CD14-positive monocyte (primary cell): Measurements from ENCODE around the gene NFE2L1. TPM values are rescaled to one million over a fixed set of nuclear protein-coding genes. Genes with fewer than 3 reads are reported as not detected.

Source experiments
- DNase-seq, 3 donors: peaks; one replicate each; pipeline ENCODE4 v3.0.0-alpha.2; 2011 to 2022
- H2AFZ ChIP-seq: 2 replicates; pipeline ENCODE4 v1.6.0; 2012; ENCODE audit warnings: mild to moderate bottlenecking, low read depth, low read length, inconsistent platforms; ENCODE audit not compliant: insufficient read depth, poor library complexity, severe bottlenecking
- H3K27ac ChIP-seq, 2 donors: 1 replicate in 1 of 2; 2 replicates in 1 of 2; pipeline ENCODE4 v1.5.1; 2012 to 2013; ENCODE audit warnings: low read length in 2 of 2, control low read depth in 1 of 2, inconsistent platforms in 1 of 2, low read depth in 1 of 2, mild to moderate bottlenecking in 1 of 2
- H3K27me3 ChIP-seq, 2 donors: one replicate each; pipeline versions ENCODE4 v1.6.0 to v1.6.1; 2011 to 2013; ENCODE audit warnings: low read length in 2 of 2; ENCODE audit not compliant: control insufficient read depth in 2 of 2, insufficient read depth in 2 of 2
- H3K36me3 ChIP-seq, 2 donors: replicated peaks in 1 of 2; 1 replicate in 1 of 2; 2 replicates in 1 of 2; pipeline versions ENCODE4 v1.5.1 to v1.6.1; 2012 to 2013; ENCODE audit warnings: low read length in 2 of 2, control low read depth in 1 of 2, inconsistent platforms in 1 of 2, mild to moderate bottlenecking in 1 of 2; ENCODE audit not compliant: insufficient read depth in 2 of 2, control insufficient read depth in 1 of 2
- H3K4me1 ChIP-seq, 2 donors: 1 replicate in 1 of 2; 2 replicates in 1 of 2; pipeline versions ENCODE4 v1.5.1 to v1.6.1; 2012 to 2013; ENCODE audit warnings: low read length in 2 of 2, control low read depth in 1 of 2, inconsistent platforms in 1 of 2, mild to moderate bottlenecking in 1 of 2, moderate library complexity in 1 of 2; ENCODE audit not compliant: insufficient read depth in 2 of 2, control insufficient read depth in 1 of 2
- H3K4me2 ChIP-seq: replicated peaks from 2 replicates; pipeline ENCODE3; 2012; ENCODE audit warnings: low read length, moderate library complexity, mild to moderate bottlenecking; ENCODE audit not compliant: poor library complexity, severe bottlenecking; ENCODE audit errors: extremely low read depth
- H3K4me3 ChIP-seq, 3 experiments: fragments of 200-600 bp in 1 of 3; sonication (generic) in 1 of 3; replicated peaks in 1 of 3; 1 replicate in 2 of 3; 2 replicates in 1 of 3; pipeline ENCODE4 v1.5.1; 2011 to 2013; ENCODE audit warnings: low read length in 3 of 3, mild to moderate bottlenecking in 3 of 3, control low read depth in 2 of 3, low read depth in 2 of 3, inconsistent platforms in 1 of 3, moderate library complexity in 1 of 3
- H3K79me2 ChIP-seq: 2 replicates; pipeline ENCODE4 v1.6.0; 2012; ENCODE audit warnings: mild to moderate bottlenecking, control low read depth, inconsistent platforms, low read length, moderate library complexity; ENCODE audit not compliant: insufficient read depth
- H3K9ac ChIP-seq: 2 replicates; pipeline ENCODE4 v1.6.0; 2017; ENCODE audit warnings: low read length, mild to moderate bottlenecking; ENCODE audit not compliant: insufficient read depth, poor library complexity, severe bottlenecking
- H3K9me3 ChIP-seq, 2 donors: replicated peaks in 1 of 2; 1 replicate in 1 of 2; 2 replicates in 1 of 2; pipeline versions ENCODE4 v1.5.1 to v1.6.1; 2012 to 2013; ENCODE audit warnings: low read length in 2 of 2, control low read depth in 1 of 2; ENCODE audit not compliant: control insufficient read depth in 1 of 2, insufficient read depth in 1 of 2
- H4K20me1 ChIP-seq: 2 replicates; pipeline ENCODE4 v1.6.0; 2012; ENCODE audit warnings: mild to moderate bottlenecking, low read length, control low read depth, moderate library complexity; ENCODE audit not compliant: insufficient read depth
- H3K27ac Mint-ChIP-seq, 7 donors: one replicate each; pipeline ENCODE4 v1.8.0; 2020; ENCODE audit warnings: mild to moderate bottlenecking in 7 of 7, mixed read lengths in 7 of 7, moderate library complexity in 6 of 7, inconsistent platforms in 2 of 7
- H3K27me3 Mint-ChIP-seq, 3 donors: one replicate each; pipeline ENCODE4 v1.8.0; 2021 to 2022; ENCODE audit warnings: low read depth in 3 of 3, mild to moderate bottlenecking in 3 of 3, mixed read lengths in 3 of 3, moderate library complexity in 3 of 3, inconsistent platforms in 1 of 3
- H3K36me3 Mint-ChIP-seq, 2 donors: one replicate each; pipeline ENCODE4 v1.8.0; 2020; ENCODE audit warnings: mixed read lengths in 2 of 2, inconsistent platforms in 1 of 2, mild to moderate bottlenecking in 1 of 2
- H3K4me1 Mint-ChIP-seq: one replicate; pipeline ENCODE4 v1.8.0; 2020; ENCODE audit warnings: mild to moderate bottlenecking, mixed read lengths
- H3K4me3 Mint-ChIP-seq, 2 donors: one replicate each; pipeline ENCODE4 v1.8.0; 2020; ENCODE audit warnings: mild to moderate bottlenecking in 2 of 2, mixed read lengths in 2 of 2, moderate library complexity in 1 of 2
- H3K9me3 Mint-ChIP-seq, 7 donors: one replicate each; pipeline ENCODE4 v1.8.0; 2020 to 2022; ENCODE audit warnings: mixed read lengths in 7 of 7, mild to moderate bottlenecking in 6 of 7, moderate library complexity in 6 of 7, inconsistent platforms in 2 of 7
- WGBS: methylation state at CpG from one replicate; pipeline ENCODE4 v1.1.5; 2013; ENCODE audit warnings: missing lambda C conversion rate; ENCODE audit not compliant: insufficient coverage; 5-methylcytosine and 5-hydroxymethylcytosine counted together
- intact Hi-C, 2 donors: fragments of 100-400 bp; cut with micrococcal nuclease; formaldehyde crosslinking; loops; one replicate each; pipeline versions ENCODE4 v1.15.0 to v1.15.1; 2023
- polyA plus RNA-seq, 3 donors: library from polyadenylated mRNA; depleted of rRNA in 1 of 3; unstranded in 2 of 3; stranded (reverse) in 1 of 3; fragments of 300-500 nt in 2 of 3; fragments of >200 nt in 1 of 3; fragmentation: Illumina TruSeq in 2 of 3; gene quantifications; 1 replicate in 2 of 3; 2 replicates in 1 of 3; pipeline ENCODE4 v1.2.3, GENCODE V29; 2012 to 2021
- TF ChIP-seq, protein P1 (sequence below): fragments of 200-600 bp; IDR thresholded peaks from one replicate; pipeline ENCODE4 v1.8.0; 2022; ENCODE audit warnings: antibody characterized with exemption, mild to moderate bottlenecking

NFE2L1 gene
- polyA plus RNA-seq, 3 donors = 2.8 to 27.0 (median 7.1) TPM

DNA sequence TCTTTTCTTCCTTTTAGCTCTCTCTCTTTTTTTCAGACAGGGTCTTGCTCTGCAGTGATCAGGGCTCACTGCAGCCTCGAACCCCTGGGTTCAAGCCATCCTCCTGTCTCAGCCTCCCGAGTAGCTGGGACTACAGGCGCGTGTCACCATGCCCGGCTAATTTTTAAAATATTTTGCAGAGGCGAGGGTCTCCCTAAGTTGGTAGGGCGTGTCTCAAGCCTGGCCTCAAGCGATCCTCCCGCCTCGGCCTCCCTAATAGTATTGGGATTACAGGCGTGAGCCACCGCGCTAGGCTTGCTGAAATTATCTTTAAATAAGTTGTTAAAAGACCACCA is 58.6 kb downstream of the NFE2L1 start:
- no peaks in the 10 kb centered on the region for H3K27me3 ChIP-seq
- intact Hi-C loops = loop anchor here in 1 of 2 donors (10.0 kb wide), 1 partner anchor 132 kb away; the partner anchor contains the start of gene CDK5RAP3
- H3K4me1 Mint-ChIP-seq = peaks cover 72% of the 10 kb centered on the region
- peak overlapping the region; percentile 91 for H3K4me2 ChIP-seq
- peak overlapping the region; percentile 76 to 94 for H3K27ac ChIP-seq
- H3K4me3 ChIP-seq = peak overlapping the region; percentile 75 to 98 (median 87)
- no peaks in the 10 kb centered on the region for H3K36me3 ChIP-seq
- H3K79me2 ChIP-seq = peaks cover 47% of the 10 kb centered on the region
- H3K36me3 Mint-ChIP-seq = peaks cover 3 to 8% of the 10 kb centered on the region in 2 donors
- peaks cover 0 to 6% of the 10 kb centered on the region in 2 donors for H3K9me3 ChIP-seq
- 51% methylated on average over 6 of the region's 13 CpGs for WGBS
- peaks cover 0 to 9% (median 0%) of the 10 kb centered on the region in 3 donors for H3K27me3 Mint-ChIP-seq
- H4K20me1 ChIP-seq = peaks cover 17% of the 10 kb centered on the region
- TF ChIP-seq, protein P1, sequence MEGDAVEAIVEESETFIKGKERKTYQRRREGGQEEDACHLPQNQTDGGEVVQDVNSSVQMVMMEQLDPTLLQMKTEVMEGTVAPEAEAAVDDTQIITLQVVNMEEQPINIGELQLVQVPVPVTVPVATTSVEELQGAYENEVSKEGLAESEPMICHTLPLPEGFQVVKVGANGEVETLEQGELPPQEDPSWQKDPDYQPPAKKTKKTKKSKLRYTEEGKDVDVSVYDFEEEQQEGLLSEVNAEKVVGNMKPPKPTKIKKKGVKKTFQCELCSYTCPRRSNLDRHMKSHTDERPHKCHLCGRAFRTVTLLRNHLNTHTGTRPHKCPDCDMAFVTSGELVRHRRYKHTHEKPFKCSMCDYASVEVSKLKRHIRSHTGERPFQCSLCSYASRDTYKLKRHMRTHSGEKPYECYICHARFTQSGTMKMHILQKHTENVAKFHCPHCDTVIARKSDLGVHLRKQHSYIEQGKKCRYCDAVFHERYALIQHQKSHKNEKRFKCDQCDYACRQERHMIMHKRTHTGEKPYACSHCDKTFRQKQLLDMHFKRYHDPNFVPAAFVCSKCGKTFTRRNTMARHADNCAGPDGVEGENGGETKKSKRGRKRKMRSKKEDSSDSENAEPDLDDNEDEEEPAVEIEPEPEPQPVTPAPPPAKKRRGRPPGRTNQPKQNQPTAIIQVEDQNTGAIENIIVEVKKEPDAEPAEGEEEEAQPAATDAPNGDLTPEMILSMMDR = no peak
- DNase-seq = no peak
- H3K9me3 Mint-ChIP-seq = peaks cover 0 to 9% (median 7%) of the 10 kb centered on the region in 7 donors
- peak overlapping the region; percentile 98 to 99 for H3K4me3 Mint-ChIP-seq
- H3K9ac ChIP-seq = peak overlapping the region; percentile 90
- peak overlapping the region; percentile 88 to 97 (median 94) for H3K27ac Mint-ChIP-seq
- peaks cover 67 to 79% of the 10 kb centered on the region in 2 donors for H3K4me1 ChIP-seq
- H2AFZ ChIP-seq = peak overlapping the region; percentile 90

DNA sequence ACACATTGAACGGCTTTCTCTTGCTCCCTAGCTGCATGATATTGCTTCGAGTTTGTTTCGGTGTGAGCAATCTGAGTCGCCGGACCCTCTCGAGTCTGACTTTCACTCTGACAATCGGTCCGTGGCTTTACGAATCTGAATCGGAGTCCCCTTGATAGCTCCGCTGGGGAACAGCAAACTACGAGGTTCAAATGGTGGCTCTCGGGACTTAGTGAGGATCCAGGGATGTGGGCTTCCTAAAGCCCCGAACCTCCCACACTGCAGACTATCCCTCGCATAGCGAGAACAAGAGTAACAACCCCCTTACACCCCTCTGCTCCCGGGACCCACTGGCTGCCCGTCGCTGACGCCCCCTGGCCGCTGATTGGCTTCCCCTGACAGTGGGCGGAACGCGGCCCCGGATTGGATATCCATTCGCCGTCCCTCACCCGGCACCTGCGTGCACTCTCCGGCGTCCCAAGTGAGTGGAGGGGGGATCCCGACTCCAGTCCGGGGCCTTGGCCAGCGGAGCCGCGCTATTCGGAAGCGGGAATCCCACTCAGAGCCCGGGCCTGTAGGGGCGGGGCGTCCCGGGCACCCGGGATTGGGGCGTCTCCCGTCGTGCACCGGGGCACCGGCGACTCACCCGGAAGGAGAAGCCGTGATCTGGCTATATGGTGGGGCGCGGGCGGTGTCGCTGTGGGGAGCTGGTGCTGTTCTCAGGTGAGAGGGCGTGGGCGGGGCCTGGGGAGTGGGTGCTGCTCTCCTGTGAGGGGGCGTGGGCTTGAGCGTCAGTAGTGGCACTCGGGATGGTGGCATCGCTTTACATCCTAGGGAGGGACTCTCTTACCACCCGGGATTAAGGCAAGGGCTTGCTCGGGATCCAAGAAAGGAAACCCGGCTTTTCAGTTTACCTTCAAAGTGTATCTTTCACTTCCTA is 59.2 kb downstream of the NFE2L1 start, which contains the start of gene SNX11:
TSS of gene SNX11 (plus strand) at position 630 of the 919 bp plus-strand sequence. CDS start 4,278 bp downstream, outside the sequence.
- WGBS = 0% methylated on average over 52 of the region's 64 CpGs
- peaks cover 17% of the 10 kb centered on the region for H4K20me1 ChIP-seq
- H3K4me3 ChIP-seq = peak within 1 kb of the TSS; percentile 75 to 98 (median 87)
- H3K9me3 ChIP-seq = peaks cover 0 to 6% of the 10 kb centered on the region in 2 donors
- peaks cover 53% of the 10 kb centered on the region for H3K79me2 ChIP-seq
- TF ChIP-seq, protein P1 = no peak
- H3K36me3 ChIP-seq = no peaks in the 10 kb centered on the region
- Mint-ChIP-seq H3K27ac (peak within 1 kb of the TSS; percentile 88 to 97 (median 94)), H3K4me1 (peaks cover 72% of the 10 kb centered on the region), H3K9me3 (peaks cover 0 to 9% (median 6%) of the 10 kb centered on the region in 7 donors), H3K4me3 (peak within 1 kb of the TSS; percentile 98 to 99), H3K27me3 (peaks cover 0 to 5% (median 0%) of the 10 kb centered on the region in 3 donors), H3K36me3 (peaks cover 8 to 14% of the 10 kb centered on the region in 2 donors)
- H3K9ac ChIP-seq = peak within 1 kb of the TSS; percentile 90
- intact Hi-C loops = loop anchor here in 1 of 2 donors (10.0 kb wide), 1 partner anchor 133 kb away; the partner anchor contains the start of gene CDK5RAP3
- H3K4me1 ChIP-seq = peaks cover 67 to 79% of the 10 kb centered on the region in 2 donors
- H3K27ac ChIP-seq = peak within 1 kb of the TSS; percentile 76 to 94
- no peaks in the 10 kb centered on the region for H3K27me3 ChIP-seq
- H2AFZ ChIP-seq = peak within 1 kb of the TSS; percentile 90
- peak within 1 kb of the TSS; percentile 91 for H3K4me2 ChIP-seq
- peak; percentile 63 to 80 (median 73) for DNase-seq
